ENCODE results near the gene EIF4A2. TPM values are rescaled to one million over a fixed set of nuclear protein-coding genes. Genes with fewer than 3 reads are reported as not detected.
"Not testable (repeated sequence)": the region's sequence is repeated elsewhere in the genome, so short reads cannot be mapped to it uniquely, and the experiment has no call there.

EIF4A2 gene
- polyA plus RNA-seq, 1 donor (not counting 4 experiments of a cell fraction or from before 2014, with no cell fraction given), result 568 TPM

- Histone ChIP-seq H3K9me3 (ENCODE audit: control insufficient read depth, low read depth, low read length) (no peaks in the 10 kb centered on the region), H3K9ac (ENCODE audit: control insufficient read depth, extremely low read depth, insufficient read depth, low read length) (no peak overlapping the region), H3K4me1 (ENCODE audit: control insufficient read depth, extremely low read depth, insufficient read depth, low read length) (peaks cover 9% of the 10 kb centered on the region), H3K36me3 (ENCODE audit: control insufficient read depth in 2 of 2, extremely low read depth in 1 of 2, insufficient read depth in 2 of 2, low read length in 2 of 2) (no peaks in the 10 kb centered on the region), H3K4me2 (ENCODE audit: control insufficient read depth, extremely low read depth, insufficient read depth, low read depth, low read length) (no peak overlapping the region), H3K9me1 (ENCODE audit: control insufficient read depth, extremely low read depth, insufficient read depth, low read length) (no peaks in the 10 kb centered on the region), H3K27me3 (ENCODE audit: control insufficient read depth, extremely low read depth, insufficient read depth, low read length) (no peaks in the 10 kb centered on the region), H3K27ac (ENCODE audit: control insufficient read depth, insufficient read depth, low read length) (no peak overlapping the region), H3K79me2 (ENCODE audit: control insufficient read depth, insufficient read depth, low read length) (peaks cover 9% of the 10 kb centered on the region), H4K20me1 (ENCODE audit: control insufficient read depth, extremely low read depth, insufficient read depth, low read length) (no peaks in the 10 kb centered on the region), H3K4me3 (ENCODE audit: control insufficient read depth in 2 of 3, extremely low read depth in 1 of 3, insufficient read depth in 2 of 3, low read depth in 1 of 3, low read length in 3 of 3) (no peak overlapping the region), H2AFZ (ENCODE audit: control insufficient read depth, low read length) (no peak overlapping the region)
- TF ChIP-seq CTCF (optimal IDR thresholded peaks at IDR 0.05 in 1 of 3, IDR thresholded peaks at IDR 0.05 in 1 of 3, conservative IDR thresholded peaks at IDR 0.05 in 1 of 3; ENCODE audit: extremely low read depth in 1 of 3, insufficient read depth in 2 of 3, low read length in 3 of 3) (no peak), EZH2 (IDR thresholded peaks at IDR 0.05; ENCODE audit: low read length) (no peak)
- FAIRE-seq (no peak), DNase-seq (ENCODE audit: low read depth, low spot score) (no peak)
- dilution Hi-C loops (cut with MboI; ENCODE audit: extremely low pct_ligation_motif_present, low sequenced_read_pairs), result no loop called here
These were observed 27.1 kb downstream of the EIF4A2 start for GRCh38 chr3:186810336-186810996.

GRCh38 chr3:186811313-186811712, 27.9 kb downstream of the EIF4A2 start:
- H3K79me2 ChIP-seq (ENCODE audit: control insufficient read depth, insufficient read depth, low read length); H3K36me3 ChIP-seq (ENCODE audit: control insufficient read depth in 2 of 2, extremely low read depth in 1 of 2, insufficient read depth in 2 of 2, low read length in 2 of 2); FAIRE-seq; H3K4me2 ChIP-seq (ENCODE audit: control insufficient read depth, extremely low read depth, insufficient read depth, low read depth, low read length); H3K27ac ChIP-seq (ENCODE audit: control insufficient read depth, insufficient read depth, low read length); H4K20me1 ChIP-seq (ENCODE audit: control insufficient read depth, extremely low read depth, insufficient read depth, low read length); H3K27me3 ChIP-seq (ENCODE audit: control insufficient read depth, extremely low read depth, insufficient read depth, low read length); H3K9ac ChIP-seq (ENCODE audit: control insufficient read depth, extremely low read depth, insufficient read depth, low read length); H3K9me3 ChIP-seq (ENCODE audit: control insufficient read depth, low read depth, low read length); DNase-seq (ENCODE audit: low read depth, low spot score); dilution Hi-C loops (cut with MboI; ENCODE audit: extremely low pct_ligation_motif_present, low sequenced_read_pairs); H3K4me3 ChIP-seq (ENCODE audit: control insufficient read depth in 2 of 3, extremely low read depth in 1 of 3, insufficient read depth in 2 of 3, low read depth in 1 of 3, low read length in 3 of 3); H2AFZ ChIP-seq (ENCODE audit: control insufficient read depth, low read length); H3K9me1 ChIP-seq (ENCODE audit: control insufficient read depth, extremely low read depth, insufficient read depth, low read length): not testable (repeated sequence)
- peaks cover 10% of the 10 kb centered on the region for H3K4me1 ChIP-seq (ENCODE audit: control insufficient read depth, extremely low read depth, insufficient read depth, low read length)

- H3K27ac ChIP-seq (ENCODE audit: control insufficient read depth, insufficient read depth, low read length), result no peak overlapping the region
- H4K20me1 ChIP-seq (ENCODE audit: control insufficient read depth, extremely low read depth, insufficient read depth, low read length), result no peaks in the 10 kb centered on the region
- FAIRE-seq (no peak), DNase-seq (ENCODE audit: low read depth, low spot score) (no peak)
- TF ChIP-seq CTCF (optimal IDR thresholded peaks at IDR 0.05 in 1 of 3, IDR thresholded peaks at IDR 0.05 in 1 of 3, conservative IDR thresholded peaks at IDR 0.05 in 1 of 3; ENCODE audit: extremely low read depth in 1 of 3, insufficient read depth in 2 of 3, low read length in 3 of 3) (no peak), EZH2 (IDR thresholded peaks at IDR 0.05; ENCODE audit: low read length) (no peak)
- H3K27me3 ChIP-seq (ENCODE audit: control insufficient read depth, extremely low read depth, insufficient read depth, low read length), result no peaks in the 10 kb centered on the region
- H3K4me2 ChIP-seq (ENCODE audit: control insufficient read depth, extremely low read depth, insufficient read depth, low read depth, low read length), result no peak overlapping the region
- H3K4me3 ChIP-seq (ENCODE audit: control insufficient read depth in 2 of 3, extremely low read depth in 1 of 3, insufficient read depth in 2 of 3, low read depth in 1 of 3, low read length in 3 of 3), result no peak overlapping the region
- no peak overlapping the region for H2AFZ ChIP-seq (ENCODE audit: control insufficient read depth, low read length)
- H3K9ac ChIP-seq (ENCODE audit: control insufficient read depth, extremely low read depth, insufficient read depth, low read length), result no peak overlapping the region
- H3K9me1 ChIP-seq (ENCODE audit: control insufficient read depth, extremely low read depth, insufficient read depth, low read length), result no peaks in the 10 kb centered on the region
- no peaks in the 10 kb centered on the region for H3K36me3 ChIP-seq (ENCODE audit: control insufficient read depth in 2 of 2, extremely low read depth in 1 of 2, insufficient read depth in 2 of 2, low read length in 2 of 2)
- dilution Hi-C loops (cut with MboI; ENCODE audit: extremely low pct_ligation_motif_present, low sequenced_read_pairs), result no loop called here
- H3K4me1 ChIP-seq (ENCODE audit: control insufficient read depth, extremely low read depth, insufficient read depth, low read length), result peaks cover 4% of the 10 kb centered on the region
- H3K9me3 ChIP-seq (ENCODE audit: control insufficient read depth, low read depth, low read length), result no peaks in the 10 kb centered on the region
- H3K79me2 ChIP-seq (ENCODE audit: control insufficient read depth, insufficient read depth, low read length), result no peaks in the 10 kb centered on the region
These were observed 30.7 kb downstream of the EIF4A2 start for GRCh38 chr3:186814100-186814499.
